HUDEP-2 (cell line): ENCODE results near the gene CYP2C19.
"Not testable (repeated sequence)": the region's sequence is repeated elsewhere in the genome, so short reads cannot be mapped to it uniquely, and the experiment has no call there.

ENCODE experiments used
- DNase-seq, 76 experiments: peaks; one replicate each; lab custom pipeline; 2025; ENCODE audit not compliant: unreplicated experiment in 76 of 76; lab: John Stamatoyannopoulos, UW

The CYP2C19 gene

GRCh38 chr10:94878649-94879048 is 116.2 kb downstream of the CYP2C19 start:
- no peak for DNase-seq

DNA sequence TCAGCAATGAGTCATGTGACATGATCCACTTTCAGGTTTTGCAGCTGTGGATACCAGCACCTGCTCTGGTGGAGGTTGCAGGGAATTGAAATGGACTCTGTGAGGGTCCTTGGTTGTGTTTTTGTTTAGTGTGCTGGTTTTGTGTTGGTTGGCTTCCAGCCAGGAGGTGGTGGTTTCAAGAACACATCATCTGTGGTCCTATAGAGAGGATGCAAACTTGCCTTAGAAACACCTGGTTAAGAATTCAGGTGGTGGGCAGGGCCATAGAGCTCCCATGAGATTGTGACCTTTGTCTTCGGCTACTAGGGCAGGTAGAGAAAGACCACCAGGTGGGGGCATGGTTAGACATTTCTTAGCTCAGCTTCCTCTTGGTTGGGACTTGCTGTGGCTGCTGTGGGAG is 116.7 kb downstream of the CYP2C19 start:
- no peak for DNase-seq

DNA sequence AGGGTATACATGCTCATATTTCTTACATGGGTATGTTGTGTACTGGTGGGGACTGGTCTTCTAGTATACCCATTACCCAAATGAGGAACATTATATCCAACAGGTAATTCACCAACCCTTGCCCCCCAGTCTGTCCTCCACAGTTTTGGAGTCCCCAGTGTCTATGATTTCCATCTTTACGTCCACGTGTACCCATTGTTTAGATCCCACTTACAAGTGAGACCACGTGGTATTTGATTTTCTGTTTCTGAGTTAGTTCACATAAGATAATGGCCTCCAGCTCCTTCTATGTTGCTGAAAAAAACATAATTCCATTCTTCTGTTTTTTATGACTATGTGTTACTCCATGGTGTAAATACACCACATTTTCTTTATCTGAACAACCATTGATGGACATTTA is 126.6 kb downstream of the CYP2C19 start:
- no peak for DNase-seq

- no peak for DNase-seq
Measured at GRCh38 chr10:94890264-94891022, 128.0 kb downstream of the CYP2C19 start.

DNA sequence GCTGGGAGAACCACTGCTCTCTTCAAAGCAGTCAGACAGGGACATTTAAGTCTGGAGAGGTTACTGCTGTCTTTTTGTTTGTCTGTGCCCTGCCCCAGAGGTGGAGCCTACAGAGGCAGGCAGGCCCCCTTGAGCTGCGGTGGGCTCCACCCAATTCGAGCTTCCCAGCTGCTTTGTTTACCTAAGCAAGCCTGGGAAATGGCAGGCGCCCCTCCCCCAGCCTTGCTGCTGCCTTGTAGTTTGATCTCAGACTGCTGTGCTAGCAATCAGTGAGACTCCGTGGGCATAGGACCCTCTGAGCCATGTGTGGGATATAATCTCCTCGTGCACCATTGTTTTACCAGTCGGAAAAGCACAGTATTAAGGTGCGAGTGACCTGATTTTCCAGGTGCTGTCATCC is 135.9 kb downstream of the CYP2C19 start:
- DNase-seq: not testable (repeated sequence)

GRCh38 chr10:94902080-94902479 is 139.6 kb downstream of the CYP2C19 start:
- no peak for DNase-seq

GRCh38 chr10:94902570-94902969 is 140.1 kb downstream of the CYP2C19 start:
- DNase-seq: no peak
